Trophoblast cell (in vitro differentiated cells and primary cell): ENCODE data around the gene SLC6A19.

ENCODE experiments used
- DNase-seq, 2 donors: peaks; one replicate each; pipeline ENCODE4 v3.0.0-alpha.2; 2016
- H2AFZ ChIP-seq: 2 replicates; pipeline ENCODE4 v1.6.1; 2013; ENCODE audit warnings: low read length, moderate library complexity, mild to moderate bottlenecking; ENCODE audit not compliant: insufficient read depth, poor library complexity
- H2AK5ac ChIP-seq: 2 replicates; pipeline ENCODE4 v1.6.1; 2013; ENCODE audit warnings: mild to moderate bottlenecking, low read length
- H2BK120ac ChIP-seq: 2 replicates; pipeline ENCODE4 v1.6.1; 2013; ENCODE audit warnings: low read length, mild to moderate bottlenecking, moderate library complexity; ENCODE audit not compliant: insufficient read depth, poor library complexity
- H2BK12ac ChIP-seq: 2 replicates; pipeline ENCODE4 v1.6.1; 2013; ENCODE audit warnings: mild to moderate bottlenecking, low read length, moderate library complexity
- H2BK5ac ChIP-seq: 2 replicates; pipeline ENCODE4 v1.6.1; 2013; ENCODE audit warnings: low read length, low read depth, moderate library complexity, mild to moderate bottlenecking; ENCODE audit not compliant: poor library complexity
- H3K14ac ChIP-seq: 2 replicates; pipeline ENCODE4 v1.6.1; 2013; ENCODE audit warnings: mild to moderate bottlenecking, low read length
- H3K18ac ChIP-seq: 2 replicates; pipeline ENCODE4 v1.6.1; 2013; ENCODE audit warnings: mild to moderate bottlenecking, low read length
- H3K23ac ChIP-seq: 2 replicates; pipeline ENCODE4 v1.6.1; 2013; ENCODE audit warnings: low read length
- H3K27ac ChIP-seq: 2 replicates; pipeline ENCODE4 v1.5.1; 2013; ENCODE audit warnings: low read depth, mild to moderate bottlenecking, inconsistent platforms, low read length, moderate library complexity
- H3K27me3 ChIP-seq: 2 replicates; pipeline ENCODE4 v1.6.1; 2013; ENCODE audit warnings: inconsistent platforms, mild to moderate bottlenecking, low read length, moderate library complexity; ENCODE audit not compliant: insufficient read depth
- H3K36me3 ChIP-seq, 2 experiments: 1 replicate in 1 of 2; 2 replicates in 1 of 2; pipeline ENCODE4 v1.6.1; 2013; ENCODE audit warnings: low read length in 2 of 2, mild to moderate bottlenecking in 2 of 2, moderate library complexity in 1 of 2; ENCODE audit not compliant: insufficient read depth in 2 of 2, control insufficient read depth in 1 of 2
- H3K4ac ChIP-seq: 2 replicates; pipeline ENCODE4 v1.6.1; 2013; ENCODE audit warnings: low read depth, mild to moderate bottlenecking, low read length, moderate library complexity
- H3K4me1 ChIP-seq, 2 experiments: 1 replicate in 1 of 2; 2 replicates in 1 of 2; pipeline ENCODE4 v1.6.1; 2013; ENCODE audit warnings: low read length in 2 of 2, mild to moderate bottlenecking in 2 of 2, moderate library complexity in 1 of 2; ENCODE audit not compliant: insufficient read depth in 2 of 2, control insufficient read depth in 1 of 2
- H3K4me2 ChIP-seq: 2 replicates; pipeline ENCODE4 v1.6.1; 2013; ENCODE audit warnings: inconsistent platforms, mild to moderate bottlenecking, low read length, moderate library complexity
- H3K4me3 ChIP-seq: 2 replicates; pipeline ENCODE4 v1.5.1; 2013; ENCODE audit warnings: mild to moderate bottlenecking, low read depth, low read length, inconsistent platforms
- H3K79me1 ChIP-seq: one replicate; pipeline ENCODE4 v1.6.1; 2013; ENCODE audit warnings: low read length
- H3K79me2 ChIP-seq: 2 replicates; pipeline ENCODE4 v1.6.1; 2013; ENCODE audit warnings: low read length, mild to moderate bottlenecking; ENCODE audit not compliant: control insufficient read depth, insufficient read depth, poor library complexity
- H3K9ac ChIP-seq: 2 replicates; pipeline ENCODE4 v1.6.1; 2013; ENCODE audit warnings: mild to moderate bottlenecking, low read length
- H3K9me3 ChIP-seq: 2 replicates; pipeline ENCODE4 v1.6.1; 2013; ENCODE audit warnings: low read depth, mild to moderate bottlenecking, control low read depth, inconsistent platforms, low read length; ENCODE audit not compliant: insufficient read depth
- H4K12ac ChIP-seq: 2 replicates; pipeline ENCODE4 v1.6.1; 2013; ENCODE audit warnings: low read depth, mild to moderate bottlenecking, low read length, moderate library complexity
- H4K8ac ChIP-seq: 2 replicates; pipeline ENCODE4 v1.6.1; 2013; ENCODE audit warnings: low read depth, mild to moderate bottlenecking, low read length, moderate library complexity
- H4K91ac ChIP-seq: one replicate; pipeline ENCODE4 v1.6.1; 2013; ENCODE audit warnings: low read depth, mild to moderate bottlenecking, low read length, moderate library complexity
- WGBS: extraction: QIAGEN DNeasy Blood & Tissue Kit; methylation state at CpG from one replicate; pipeline ENCODE4 v1.1.7; 2013; ENCODE audit warnings: missing lambda C conversion rate; ENCODE audit not compliant: insufficient read length, insufficient coverage; ENCODE audit errors: extremely low coverage; 5-methylcytosine and 5-hydroxymethylcytosine counted together

The SLC6A19 gene

GRCh38 chr5:1222621-1223277 lies 21.4 kb downstream of the SLC6A19 start:
- H3K4me3 ChIP-seq = peak overlapping the region; percentile 42
- no peak overlapping the region for H3K23ac ChIP-seq
- no peak overlapping the region for H3K9ac ChIP-seq
- no peaks in the 10 kb centered on the region for H3K79me1 ChIP-seq
- DNase-seq = no peak
- no peaks in the 10 kb centered on the region for H3K36me3 ChIP-seq
- no peak overlapping the region for H3K4me2 ChIP-seq
- H2BK5ac ChIP-seq = no peak overlapping the region
- no CpG with 5 or more reads among the region's 27 CpGs for WGBS
- peaks cover 9% of the 10 kb centered on the region for H3K9me3 ChIP-seq
- H3K18ac ChIP-seq = no peak overlapping the region
- no peak overlapping the region for H4K12ac ChIP-seq
- H2BK12ac ChIP-seq = no peak overlapping the region
- no peak overlapping the region for H4K8ac ChIP-seq
- H3K14ac ChIP-seq = no peak overlapping the region
- no peaks in the 10 kb centered on the region for H3K4me1 ChIP-seq
- no peaks in the 10 kb centered on the region for H3K79me2 ChIP-seq
- H2AK5ac ChIP-seq = no peak overlapping the region
- no peak overlapping the region for H3K27ac ChIP-seq
- H4K91ac ChIP-seq = no peak overlapping the region
- H2BK120ac ChIP-seq = no peak overlapping the region
- no peaks in the 10 kb centered on the region for H3K27me3 ChIP-seq
- H3K4ac ChIP-seq = no peak overlapping the region
- H2AFZ ChIP-seq = no peak overlapping the region

DNA sequence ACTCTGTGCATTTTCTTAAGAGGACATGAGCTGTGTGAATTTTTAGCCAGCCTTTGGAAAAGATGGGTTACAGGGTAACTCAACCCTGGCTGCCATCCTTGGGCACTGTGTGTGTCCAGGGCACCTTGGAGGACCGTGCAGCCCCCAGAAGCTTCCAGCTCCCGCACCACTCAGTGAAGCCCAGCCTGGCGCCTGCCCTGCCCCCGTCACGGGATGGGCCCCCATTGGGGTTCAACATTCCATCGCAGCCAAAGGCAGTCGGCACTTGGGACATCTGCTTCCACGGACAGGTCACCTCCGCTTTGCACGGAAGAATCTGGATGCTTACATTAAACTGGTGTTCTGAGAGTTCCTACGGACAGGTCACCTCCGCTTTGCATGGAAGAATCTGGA lies 21.9 kb downstream of the SLC6A19 start:
- Histone ChIP-seq H2BK5ac (no peak overlapping the region), H4K8ac (no peak overlapping the region), H4K12ac (no peak overlapping the region), H2AK5ac (no peak overlapping the region), H3K23ac (no peak overlapping the region), H3K9ac (no peak overlapping the region), H3K4ac (no peak overlapping the region), H4K91ac (no peak overlapping the region), H3K14ac (no peak overlapping the region), H3K79me2 (no peaks in the 10 kb centered on the region), H3K36me3 (no peaks in the 10 kb centered on the region), H2BK120ac (no peak overlapping the region), H2BK12ac (no peak overlapping the region), H3K79me1 (no peaks in the 10 kb centered on the region), H3K9me3 (peaks cover 9% of the 10 kb centered on the region), H2AFZ (no peak overlapping the region), H3K27ac (no peak overlapping the region), H3K27me3 (no peaks in the 10 kb centered on the region), H3K18ac (no peak overlapping the region), H3K4me1 (no peaks in the 10 kb centered on the region), H3K4me3 (no peak overlapping the region), H3K4me2 (no peak overlapping the region)
- no CpG with 5 or more reads among the region's 12 CpGs for WGBS
- no peak for DNase-seq

GRCh38 chr5:1224631-1225030 lies 23.2 kb downstream of the SLC6A19 start:
- Histone ChIP-seq H2BK120ac (no peak overlapping the region), H3K4me2 (no peak overlapping the region), H2AFZ (no peak overlapping the region), H2AK5ac (no peak overlapping the region), H3K9ac (no peak overlapping the region), H3K36me3 (no peaks in the 10 kb centered on the region), H3K27me3 (no peaks in the 10 kb centered on the region), H2BK12ac (no peak overlapping the region), H3K27ac (no peak overlapping the region), H3K9me3 (peaks cover 11% of the 10 kb centered on the region), H3K79me2 (no peaks in the 10 kb centered on the region), H4K8ac (no peak overlapping the region), H3K4ac (no peak overlapping the region), H4K12ac (no peak overlapping the region), H4K91ac (no peak overlapping the region), H3K23ac (no peak overlapping the region), H3K14ac (no peak overlapping the region), H3K79me1 (no peaks in the 10 kb centered on the region), H3K18ac (no peak overlapping the region), H3K4me3 (no peak overlapping the region), H3K4me1 (no peaks in the 10 kb centered on the region), H2BK5ac (no peak overlapping the region)
- DNase-seq = no peak
- no CpG with 5 or more reads among the region's 15 CpGs for WGBS

- H2BK120ac ChIP-seq = no peak within 1 kb of the TSS
- whole genome bisulfite sequencing = no CpG with 5 or more reads among the region's 11 CpGs
These were observed 23.7 kb downstream of the SLC6A19 start, which contains the start of gene SLC6A18 for GRCh38 chr5:1225081-1225480. Gene SLC6A18 (plus strand): TSS chr5:1225381. CDS start chr5:1225478, 97 bp downstream.

More at GRCh38 chr5:1225081-1225480, 23.7 kb downstream of the SLC6A19 start, which contains the start of gene SLC6A18:
- Histone ChIP-seq H2BK12ac (no peak within 1 kb of the TSS), H3K9me3 (peaks cover 12% of the 10 kb centered on the region), H2BK5ac (no peak within 1 kb of the TSS), H3K23ac (no peak within 1 kb of the TSS), H3K14ac (no peak within 1 kb of the TSS), H4K91ac (no peak within 1 kb of the TSS), H3K9ac (no peak within 1 kb of the TSS), H3K4ac (no peak within 1 kb of the TSS), H3K27me3 (no peaks in the 10 kb centered on the region), H4K8ac (no peak within 1 kb of the TSS), H2AFZ (no peak within 1 kb of the TSS), H3K4me2 (no peak within 1 kb of the TSS), H3K18ac (no peak within 1 kb of the TSS), H3K4me1 (no peaks in the 10 kb centered on the region), H4K12ac (no peak within 1 kb of the TSS), H3K27ac (no peak within 1 kb of the TSS), H3K79me1 (no peaks in the 10 kb centered on the region), H3K4me3 (no peak within 1 kb of the TSS), H3K79me2 (no peaks in the 10 kb centered on the region), H2AK5ac (no peak within 1 kb of the TSS), H3K36me3 (no peaks in the 10 kb centered on the region)
- no peak for DNase-seq
